Activated naive CD4-positive, alpha-beta T cell treated with anti-CD3 and anti-CD28 coated beads, Interleukin-2, amount 50 U/mL, for 16 hours (primary cell): Measurements from ENCODE around the gene SNX17.
"Not testable (repeated sequence)": the region's sequence is repeated elsewhere in the genome, so short reads cannot be mapped to it uniquely, and the experiment has no call there.

Experiments
- DNase-seq: peaks from one replicate; pipeline ENCODE4 v3.0.0-alpha.2; 2020

The SNX17 gene, protein sequence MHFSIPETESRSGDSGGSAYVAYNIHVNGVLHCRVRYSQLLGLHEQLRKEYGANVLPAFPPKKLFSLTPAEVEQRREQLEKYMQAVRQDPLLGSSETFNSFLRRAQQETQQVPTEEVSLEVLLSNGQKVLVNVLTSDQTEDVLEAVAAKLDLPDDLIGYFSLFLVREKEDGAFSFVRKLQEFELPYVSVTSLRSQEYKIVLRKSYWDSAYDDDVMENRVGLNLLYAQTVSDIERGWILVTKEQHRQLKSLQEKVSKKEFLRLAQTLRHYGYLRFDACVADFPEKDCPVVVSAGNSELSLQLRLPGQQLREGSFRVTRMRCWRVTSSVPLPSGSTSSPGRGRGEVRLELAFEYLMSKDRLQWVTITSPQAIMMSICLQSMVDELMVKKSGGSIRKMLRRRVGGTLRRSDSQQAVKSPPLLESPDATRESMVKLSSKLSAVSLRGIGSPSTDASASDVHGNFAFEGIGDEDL

DNA sequence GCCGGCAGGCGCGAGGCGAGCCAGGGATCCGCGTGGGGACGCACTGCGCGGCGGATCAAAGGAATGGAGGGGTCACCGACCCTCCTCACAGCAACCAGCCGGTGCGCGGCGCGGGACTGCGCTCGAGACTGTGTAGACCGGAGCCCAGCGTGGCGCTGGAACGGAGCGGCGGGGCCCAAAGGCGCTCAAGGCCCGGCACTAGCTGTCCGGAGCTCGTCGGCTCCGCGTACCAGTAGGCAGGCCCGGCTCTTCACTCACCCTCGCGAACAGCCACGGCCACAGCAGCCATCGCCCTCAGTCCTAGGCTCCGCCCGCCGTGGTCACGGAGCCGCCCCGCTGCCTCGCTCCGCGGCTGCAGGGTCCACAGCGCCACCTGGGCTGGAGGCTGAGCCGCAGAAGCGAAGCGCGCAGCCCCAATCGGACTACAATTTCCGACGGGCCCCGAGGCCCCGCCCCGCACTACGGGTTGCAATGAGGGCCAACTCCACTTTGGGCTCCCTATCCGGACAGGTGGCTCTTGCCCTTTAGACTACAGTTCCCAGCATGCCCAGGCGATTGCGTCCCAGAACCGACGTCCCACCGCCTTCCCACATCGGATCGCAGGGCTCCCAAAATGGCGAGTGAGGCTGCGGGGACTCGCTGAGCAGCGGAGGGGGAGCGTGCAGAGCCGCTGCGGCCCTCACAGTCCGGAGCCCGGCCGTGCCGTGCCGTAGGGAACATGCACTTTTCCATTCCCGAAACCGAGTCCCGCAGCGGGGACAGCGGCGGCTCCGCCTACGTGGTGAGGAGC lies at the start of gene SNX17, which contains the start of gene EIF2B4:
SNX17 (plus strand) TSS at position 591 of the 790 bp plus-strand sequence; CDS start at position 719, 128 bp downstream.
EIF2B4 (minus strand) TSS at position 313 of the 790 bp plus-strand sequence; CDS start at position 289, 24 bp downstream.
- peak; percentile 100 for DNase-seq

DNA sequence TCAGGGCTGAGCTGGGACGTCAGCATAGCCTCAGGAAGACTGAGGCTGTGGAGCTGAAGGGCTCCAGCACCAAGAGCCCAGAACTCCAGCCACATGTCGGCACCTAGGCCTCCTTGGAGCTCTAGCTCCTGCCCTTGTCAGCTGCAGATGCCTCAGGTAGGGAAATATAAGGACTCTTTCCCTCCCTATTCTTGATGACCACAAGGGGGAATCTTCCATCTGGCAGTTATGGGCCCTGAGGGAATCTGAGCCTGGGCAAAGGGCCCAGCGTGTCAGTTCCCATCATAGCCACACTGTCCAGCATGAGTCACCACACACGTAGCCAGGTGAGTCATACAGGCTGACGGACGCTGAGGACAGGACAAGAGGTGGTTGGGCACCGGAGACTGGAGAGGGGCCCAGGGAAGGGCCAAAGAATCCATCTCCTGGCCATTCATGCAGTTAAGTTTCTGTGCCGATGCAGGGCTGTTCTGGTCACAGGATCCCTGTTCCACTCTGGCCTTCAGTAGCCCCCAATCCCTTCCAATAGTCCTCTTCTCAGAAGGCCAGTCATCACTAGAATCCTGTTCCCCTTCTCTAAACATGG lies 49.4 kb upstream of the SNX17 start:
- DNase-seq, result no peak

DNA sequence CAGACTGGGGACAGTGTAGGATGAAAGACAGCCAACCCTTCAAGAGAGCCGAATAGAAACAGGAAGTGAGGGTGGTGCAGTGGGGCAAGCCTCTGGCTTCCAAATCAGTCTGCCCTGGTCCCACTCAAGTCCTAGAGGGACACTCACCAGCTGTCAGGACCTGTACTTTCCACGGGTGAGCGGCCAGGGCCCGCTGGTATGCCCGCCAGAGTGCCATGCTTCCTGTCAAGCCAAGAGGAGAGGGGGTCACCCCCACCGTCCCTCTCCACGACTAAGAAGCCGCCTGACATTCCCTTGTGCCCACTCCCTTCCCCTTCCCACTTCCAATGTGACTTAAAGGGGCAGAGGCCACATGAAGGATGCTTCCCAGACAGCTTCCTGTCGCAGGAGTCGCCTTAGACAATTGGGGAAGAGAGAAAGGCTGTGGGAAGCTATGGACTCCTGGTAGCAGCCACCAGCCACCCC lies 48.1 kb upstream of the SNX17 start:
- no peak for DNase-seq

DNA sequence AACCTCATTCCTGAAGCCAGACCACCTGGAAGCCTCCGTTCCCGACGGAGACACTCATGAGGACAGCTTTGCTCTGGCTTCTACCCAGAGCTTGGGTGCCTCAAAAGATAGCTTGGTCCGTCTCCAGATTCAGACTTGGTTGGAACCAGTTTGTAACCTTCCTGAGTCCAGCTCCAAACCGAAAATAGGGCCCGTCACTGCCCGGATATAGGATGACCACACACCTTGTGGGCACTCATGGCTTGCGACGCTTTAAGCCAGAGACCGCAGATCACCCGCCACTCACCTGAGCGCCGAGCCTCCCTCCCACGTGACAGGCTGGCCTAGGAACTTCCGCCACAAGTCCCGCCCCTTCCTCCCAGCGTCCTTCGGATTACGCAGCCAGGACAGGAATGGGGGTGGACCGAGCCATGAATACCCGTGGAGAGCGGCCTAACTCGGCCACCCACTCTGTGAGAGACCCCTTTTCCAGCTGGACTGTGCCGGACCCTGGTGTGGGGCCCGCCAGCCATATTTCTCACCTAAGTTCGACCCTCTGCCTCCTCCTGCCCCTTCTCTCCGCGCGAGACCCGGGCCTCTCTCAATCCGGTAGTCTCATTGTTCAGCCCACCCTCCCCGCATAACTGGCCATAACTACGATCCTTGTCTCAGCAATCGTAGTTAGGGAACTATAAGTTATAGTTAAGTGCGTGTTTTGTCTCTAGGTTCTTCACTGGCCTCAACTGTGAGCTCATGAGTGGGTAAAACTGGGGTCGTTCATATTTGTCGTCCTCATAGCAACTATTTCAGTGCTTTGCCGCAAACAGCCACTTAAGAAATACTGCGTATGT lies 47.4 kb upstream of the SNX17 start, which contains the start of gene MPV17:
MPV17 (minus strand) TSS at position 332 of the 830 bp plus-strand sequence. CDS start 580 bp downstream, outside the sequence.
- peak; percentile 89 for DNase-seq

DNA sequence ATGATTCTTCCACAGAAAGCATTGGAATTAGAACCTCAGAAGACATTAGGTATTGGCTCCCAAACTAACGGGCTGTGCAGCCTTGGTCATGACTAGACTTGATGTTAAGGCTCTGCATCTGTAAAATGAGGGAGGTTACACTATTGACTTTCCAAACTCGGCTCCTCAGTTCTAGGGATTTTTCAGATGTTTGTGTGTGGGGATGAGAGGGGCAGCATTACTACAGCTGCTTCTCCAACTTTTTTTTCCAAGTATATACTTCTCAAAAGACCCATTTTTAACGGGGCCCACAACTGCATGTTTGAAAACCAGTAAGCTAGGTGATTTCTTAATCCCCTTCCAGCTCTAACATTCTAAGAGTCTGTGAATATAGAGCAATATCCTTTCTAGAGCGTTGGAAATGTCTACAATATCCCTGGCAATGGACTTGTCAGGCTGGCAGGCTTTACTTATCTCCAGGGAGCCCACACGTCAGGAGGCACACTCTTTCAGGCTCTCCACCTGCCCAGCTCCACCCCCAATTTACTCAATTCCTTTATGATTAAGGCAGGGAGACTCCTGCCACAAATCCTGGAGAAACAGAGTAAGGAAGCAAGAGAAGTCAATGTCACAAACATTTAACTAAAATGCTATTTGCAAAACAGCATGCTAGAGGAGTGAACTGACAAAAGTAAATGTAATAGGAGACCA lies 46.7 kb upstream of the SNX17 start:
- DNase-seq, result no peak

DNA sequence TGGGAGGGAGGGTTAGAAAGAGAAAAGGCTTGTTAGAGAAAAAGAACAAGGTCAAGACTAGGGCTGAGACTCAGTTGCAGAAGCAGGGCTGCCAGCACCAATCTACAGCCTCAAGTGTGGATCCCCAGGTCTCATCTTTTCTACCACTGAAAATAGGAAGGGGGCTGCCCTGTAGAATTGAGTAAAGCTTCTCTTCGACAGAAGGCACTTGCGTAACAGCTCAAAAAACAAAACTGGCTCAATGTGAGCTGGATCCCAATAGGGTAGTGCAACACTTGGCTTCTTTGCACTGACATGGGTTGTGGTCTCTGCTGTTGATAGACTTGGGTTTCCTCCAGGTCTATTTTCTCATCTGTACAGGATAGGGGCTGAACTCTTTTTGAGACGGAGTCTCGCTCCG lies 45.7 kb upstream of the SNX17 start:
- DNase-seq, result no peak

DNA sequence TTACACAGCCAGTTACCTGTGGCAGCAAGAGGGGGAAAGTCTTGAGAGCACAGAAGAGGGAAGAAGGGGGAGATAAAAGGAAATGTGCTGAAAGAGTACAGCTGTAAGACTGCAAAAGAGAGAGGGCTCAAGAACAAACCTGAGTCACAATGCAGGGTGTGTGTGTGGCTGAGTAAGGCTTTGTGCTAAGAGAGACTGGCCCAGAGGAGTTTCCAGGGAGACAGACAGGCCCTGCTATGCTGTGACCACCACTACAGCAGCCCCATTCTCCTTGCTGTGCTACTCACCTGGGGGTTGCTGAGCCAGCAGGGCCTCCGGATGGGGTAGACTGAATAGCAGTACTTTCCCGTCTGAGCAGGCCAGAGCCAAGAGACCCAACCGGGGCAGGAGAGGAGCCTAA lies 35.1 kb upstream of the SNX17 start:
- no peak for DNase-seq

DNA sequence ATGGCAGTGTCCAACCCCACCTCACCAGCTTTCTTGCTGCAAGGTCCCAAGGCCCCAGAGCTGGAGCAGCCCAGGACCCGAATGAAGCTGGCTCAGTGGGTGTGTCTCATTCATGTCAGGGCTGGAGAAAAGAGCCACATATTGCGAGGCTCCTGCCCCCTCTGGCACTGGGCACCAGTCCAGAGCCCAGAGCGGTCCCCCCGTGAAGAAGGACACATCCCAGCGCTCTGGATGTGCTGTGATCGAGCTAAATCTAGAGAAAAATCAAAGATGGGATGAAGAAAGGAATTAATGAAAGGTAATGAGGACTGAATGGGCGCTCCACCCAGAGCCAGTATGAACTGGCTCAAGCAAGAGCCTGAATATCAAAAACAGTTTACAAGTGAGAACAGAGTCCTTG lies 34.2 kb upstream of the SNX17 start:
- DNase-seq, result no peak

DNA sequence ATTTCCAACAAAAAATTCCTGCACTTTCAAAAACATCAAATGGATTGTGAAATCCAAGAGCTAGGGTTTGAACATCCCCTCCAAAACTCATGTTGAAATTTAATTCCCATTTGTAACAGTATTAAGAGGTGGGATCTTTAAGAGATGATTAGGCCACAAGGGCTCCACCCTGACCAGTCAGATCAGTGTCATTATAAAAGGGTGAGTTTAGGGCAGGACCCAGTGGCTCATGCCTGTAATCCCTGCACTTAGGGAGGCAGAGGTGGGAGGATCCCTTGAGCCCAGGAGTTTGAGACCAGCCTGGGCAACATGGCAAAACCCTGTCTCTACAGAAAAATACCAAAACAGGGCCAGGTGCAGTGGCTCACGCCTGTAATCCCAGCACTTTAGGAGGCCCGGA lies 22.8 kb upstream of the SNX17 start:
- no peak for DNase-seq

DNA sequence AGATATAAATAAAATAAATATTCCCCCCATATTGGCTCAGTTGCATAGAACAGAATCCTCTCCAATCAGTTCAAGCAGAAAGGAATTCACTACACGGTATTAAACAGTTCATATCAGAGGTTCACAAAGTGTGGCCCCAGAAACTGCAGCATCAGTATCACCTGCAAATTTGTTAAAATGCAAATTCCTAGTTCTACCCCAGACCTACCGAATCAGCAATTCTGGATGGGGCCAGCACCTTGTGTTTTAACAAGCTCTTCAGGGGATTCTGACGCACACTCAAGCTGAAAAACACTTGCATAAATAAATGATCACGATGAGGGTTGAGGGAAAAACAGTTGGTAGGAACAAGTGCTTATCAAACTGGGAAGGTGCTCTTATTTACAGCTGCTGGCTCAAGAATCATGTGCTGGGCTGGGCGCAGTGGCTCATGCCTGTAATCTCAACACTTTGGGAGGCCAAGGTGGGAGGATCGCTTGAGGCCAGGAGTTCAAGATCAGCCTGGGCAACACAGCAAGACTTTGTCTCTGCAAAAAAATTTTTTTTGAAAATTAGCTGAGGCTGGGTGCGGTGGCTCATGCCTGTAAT lies 20.2 kb upstream of the SNX17 start:
- DNase-seq, result no peak

DNA sequence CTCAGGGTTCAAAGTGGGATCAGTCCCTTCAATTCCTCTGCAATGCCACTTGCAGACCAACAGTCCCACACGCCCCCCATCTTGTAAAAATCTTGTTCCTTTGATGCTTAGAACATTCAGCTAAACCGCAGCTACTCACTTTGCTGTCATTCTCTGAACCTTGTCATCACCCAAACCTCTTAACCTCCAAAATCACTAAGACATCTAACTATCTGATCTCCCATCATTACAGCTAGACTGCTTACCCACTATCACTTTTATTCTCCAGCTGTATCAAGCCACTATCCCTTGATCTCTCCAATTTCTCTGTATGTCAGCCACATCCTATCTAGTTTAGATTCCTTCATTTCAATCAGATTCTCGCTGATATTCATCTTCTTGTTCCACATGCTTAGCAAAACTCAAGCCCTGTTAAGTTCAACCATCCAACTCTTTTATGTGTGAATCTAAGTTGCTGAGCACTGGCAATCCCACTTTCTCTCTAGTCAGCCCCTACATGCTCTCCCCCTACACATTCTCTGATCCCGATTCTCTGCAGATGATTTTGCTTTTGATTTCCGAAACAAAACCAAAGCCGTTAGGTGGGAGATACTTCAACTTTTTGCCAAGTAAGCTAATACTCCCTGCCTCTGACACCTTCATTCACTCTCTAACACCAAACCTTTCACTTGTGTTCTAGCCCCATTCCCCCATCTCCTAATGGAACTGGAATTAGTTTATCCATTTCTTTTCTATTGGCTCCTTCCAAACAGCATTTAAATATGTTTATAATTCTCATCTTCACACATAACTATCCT lies 18.4 kb upstream of the SNX17 start:
- DNase-seq, result no peak

DNA sequence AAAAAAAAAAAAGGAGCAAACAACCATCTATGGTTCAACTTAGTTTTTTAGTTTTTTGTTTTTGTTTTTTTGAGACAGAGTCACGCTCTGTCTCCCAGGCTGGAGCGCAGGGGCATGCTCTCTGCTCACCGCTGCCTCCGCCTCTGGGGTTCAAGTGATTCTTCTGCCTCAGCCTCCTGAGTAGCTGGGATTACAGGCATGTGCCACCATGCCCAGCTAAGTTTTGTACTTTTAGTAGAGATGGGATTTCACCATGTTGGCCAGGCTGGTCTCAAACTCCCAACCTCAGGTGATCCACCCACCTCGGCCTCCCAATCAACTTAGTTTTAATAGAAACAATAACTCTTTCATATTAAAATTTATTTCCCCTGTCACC lies 17.0 kb upstream of the SNX17 start:
- DNase-seq, result not testable (repeated sequence)

DNA sequence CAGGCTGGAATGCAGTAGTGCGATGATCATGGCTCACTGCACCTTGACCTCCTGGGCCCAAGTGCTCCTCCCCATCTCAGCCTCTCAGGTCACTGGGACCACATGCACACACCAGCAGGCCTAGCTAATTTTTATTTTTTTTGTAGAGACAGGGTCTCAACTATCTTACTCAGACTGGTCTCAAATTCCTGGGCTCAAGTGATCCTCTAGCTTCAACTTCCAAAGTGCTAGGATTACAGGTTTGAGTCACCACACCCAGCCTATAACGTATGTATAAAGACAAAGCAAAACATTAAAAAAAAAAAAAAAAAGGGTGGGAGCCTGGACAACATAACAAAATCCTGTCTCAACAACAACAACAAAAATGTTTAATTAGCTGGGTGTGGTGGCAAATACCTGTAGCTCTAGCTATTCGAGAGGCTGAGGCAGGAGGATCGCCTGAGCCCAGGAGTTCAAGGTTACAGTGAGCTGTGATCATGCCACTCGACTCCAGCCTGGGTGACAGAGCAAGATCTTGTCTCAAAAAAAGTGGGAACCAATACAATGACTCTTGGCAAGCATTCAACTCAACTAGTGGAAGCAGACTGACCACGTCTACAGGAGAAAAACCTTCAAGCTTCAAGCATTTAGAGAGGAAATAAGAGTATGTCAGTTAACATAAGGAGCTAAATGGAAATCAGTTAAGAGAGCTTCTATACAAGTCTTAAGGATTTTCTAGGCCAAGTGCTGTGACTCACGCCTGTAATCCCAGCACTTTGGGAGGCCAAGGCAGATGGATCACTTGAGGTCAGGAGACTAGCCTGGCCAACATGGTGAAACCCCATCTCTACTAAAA lies 16.4 kb upstream of the SNX17 start:
- no peak for DNase-seq

DNA sequence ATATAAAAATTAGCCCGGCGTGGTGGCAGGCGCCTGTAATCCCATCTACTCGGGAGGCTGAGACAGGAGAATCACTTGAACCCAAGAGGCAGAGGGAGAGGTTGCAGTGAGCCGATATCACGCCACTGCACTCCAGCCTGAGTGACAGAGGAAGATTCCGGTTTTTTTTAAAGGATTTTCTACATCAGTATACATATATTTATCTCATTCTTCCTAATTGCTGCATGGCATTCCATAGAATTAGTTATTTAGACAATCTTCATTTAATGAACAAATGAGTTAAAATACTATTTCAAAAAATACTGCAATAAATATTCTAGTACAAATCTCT lies 15.9 kb upstream of the SNX17 start:
- DNase-seq, result no peak

DNA sequence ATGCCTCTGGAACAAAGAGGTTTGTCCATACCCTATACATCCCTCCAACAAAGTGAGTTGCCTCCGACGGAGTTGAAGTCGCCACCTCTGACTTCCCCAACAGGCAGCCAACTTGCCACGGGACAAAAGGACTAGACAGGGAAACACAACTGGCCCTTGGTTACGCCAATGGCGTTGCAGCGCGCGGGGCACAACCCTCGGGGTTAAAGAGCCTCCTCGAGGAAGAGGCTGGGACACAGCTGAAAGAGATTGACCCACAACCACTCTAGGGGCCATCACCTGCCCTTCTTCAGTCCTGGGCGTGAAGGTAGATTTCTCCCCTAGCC lies 14.4 kb upstream of the SNX17 start:
- DNase-seq, result no peak

DNA sequence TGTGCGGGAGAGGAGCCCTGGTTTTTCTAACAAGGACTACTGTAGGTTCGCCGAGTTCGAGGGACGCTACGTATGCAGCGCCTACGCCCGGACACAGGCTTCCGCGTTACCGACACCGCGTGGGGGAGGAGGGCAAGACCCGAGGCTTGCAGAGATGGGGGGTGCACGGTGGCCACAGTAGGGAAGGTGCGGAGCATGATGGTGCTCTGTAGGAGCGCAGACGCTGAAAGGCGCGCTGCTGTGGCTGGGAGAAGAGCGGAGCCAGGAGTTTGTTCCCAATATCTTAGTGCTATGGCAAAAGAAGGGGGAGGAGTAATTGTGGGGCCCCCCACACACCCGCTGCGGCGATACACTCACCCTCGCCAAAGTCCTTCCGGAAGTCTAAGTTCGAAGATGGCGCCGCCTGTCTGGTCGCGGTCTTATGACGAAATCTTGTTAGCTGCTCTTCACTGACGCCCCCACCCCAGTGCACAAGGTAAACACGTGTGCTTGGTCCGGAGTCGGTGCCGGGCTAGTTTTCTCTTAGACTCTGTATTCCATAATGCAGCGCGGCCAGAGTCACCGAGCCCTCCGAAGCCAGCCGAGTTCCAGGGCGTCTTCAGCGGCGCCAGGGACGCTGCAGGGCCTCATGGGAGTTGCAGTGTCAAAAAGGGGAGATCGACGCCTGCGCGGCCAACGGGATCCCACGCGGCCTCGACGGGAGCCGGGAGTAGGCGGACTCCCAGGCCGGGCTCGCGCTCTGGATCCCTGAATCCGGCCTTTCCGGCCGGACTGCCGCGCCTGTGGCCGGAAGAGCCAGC lies 13.8 kb upstream of the SNX17 start, which contains the start of gene GTF3C2:
GTF3C2 (minus strand) TSS at position 383 of the 800 bp plus-strand sequence. CDS start 13,210 bp downstream, outside the sequence.
- peak; percentile 91 for DNase-seq

DNA sequence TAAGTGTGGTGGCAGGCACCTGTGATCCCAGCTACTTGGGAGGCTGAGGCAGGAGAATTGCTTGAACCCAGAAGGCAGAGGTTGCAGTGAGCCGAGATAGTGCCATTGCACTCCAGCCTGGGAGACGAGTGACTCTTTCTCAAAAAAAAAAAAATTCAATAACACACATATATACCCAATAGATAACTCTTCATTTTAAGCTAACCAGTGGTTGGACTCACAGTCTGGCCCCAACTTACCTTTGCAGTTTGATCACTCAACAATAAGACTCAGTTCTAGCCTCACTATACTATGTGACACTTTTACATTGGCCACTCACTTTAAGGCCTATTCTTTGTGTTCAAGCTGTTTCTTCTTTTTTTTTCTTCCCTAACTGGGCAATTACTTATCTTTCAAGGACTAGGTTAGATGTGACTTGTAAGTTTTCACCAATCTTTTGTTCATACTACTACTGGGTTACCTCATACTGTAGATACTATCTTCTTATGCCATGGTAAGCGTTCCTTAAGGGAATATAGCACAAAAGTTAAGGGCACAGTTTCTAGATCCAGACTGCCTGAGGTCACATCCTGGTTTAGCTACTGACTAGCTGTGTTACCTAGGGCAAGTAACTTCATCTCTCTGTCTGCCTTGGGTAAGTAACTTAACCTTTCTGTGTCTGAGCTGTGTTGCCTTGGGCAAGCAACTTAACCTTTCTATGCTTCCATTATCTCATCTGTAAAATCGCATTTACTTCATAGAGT lies 7.6 kb upstream of the SNX17 start:
- no peak for DNase-seq

DNA sequence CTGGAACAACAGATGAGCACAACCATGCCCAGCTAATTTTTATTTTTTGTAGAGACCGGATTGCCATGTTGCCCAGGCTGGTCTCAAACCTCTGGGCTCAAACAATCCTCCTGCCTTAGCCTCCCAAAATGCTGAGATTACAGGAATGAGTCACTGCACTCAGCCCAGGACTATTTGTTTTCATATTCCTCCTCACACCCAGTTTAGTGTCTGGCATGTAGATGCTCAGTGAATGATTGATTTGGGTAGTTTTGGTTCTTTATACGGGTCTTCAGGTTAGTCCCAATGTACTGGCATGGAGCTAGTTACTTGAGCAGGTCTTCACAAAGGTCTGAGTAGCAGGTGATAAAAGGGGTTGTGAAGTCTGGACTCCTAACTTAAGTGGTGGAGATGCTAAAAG lies 6.5 kb upstream of the SNX17 start:
- no peak for DNase-seq
